HCT116 (cell line): Measurements from ENCODE around the gene ADD2. TPM values are rescaled to one million over a fixed set of nuclear protein-coding genes. Genes with fewer than 3 reads are reported as not detected.

Source experiments
- ATAC-seq: fragments of 200-7000 bp; cut with Tn5 transposase; 2 replicates; pipeline ENCODE4 v1.9.1; 2020; ENCODE audit warnings: mild to moderate bottlenecking, moderate library complexity
- BruUV-seq: library from RNA; stranded (reverse); fragments of 400-500 nt; replicated peaks from 2 replicates; lab custom pipeline; 2021; lab: Mats Ljungman, UMichigan
- CTCF ChIA-PET: fragments of 300-600 bp; sonication (Branson Sonifier 250); formaldehyde crosslinking; loops from one replicate; lab custom pipeline; 2021; ENCODE audit warnings: antibody characterized with exemption; lab: Charles Lee
- POLR2A ChIA-PET: fragments of 300-600, 350-600 bp; sonication (Branson Sonifier 250); formaldehyde crosslinking; loops from one replicate; lab custom pipeline; 2021; ENCODE audit warnings: antibody characterized with exemption; lab: Charles Lee
- RAD21 ChIA-PET, 2 experiments: fragments of 300-600 bp; sonication (Branson Sonifier 250); formaldehyde crosslinking; loops; one replicate each; lab custom pipeline; 2023; ENCODE audit warnings: low total read pairs in 2 of 2; ENCODE audit not compliant: uncharacterized antibody in 2 of 2, unreplicated experiment in 2 of 2, low non-redundant PET in 1 of 2; lab: Charles Lee
- DNase-seq: peaks from one replicate; pipeline ENCODE4 v3.0.0-alpha.2; 2010; ENCODE audit warnings: low read depth, low spot score
- H2AFZ ChIP-seq: fragments of 200-600 bp; shearing (Covaris generic), sonication (generic); 2 replicates; pipeline ENCODE4 v1.6.1; 2017; ENCODE audit warnings: low read depth, mixed run types, mixed read lengths, antibody characterized with exemption, low read length; ENCODE audit not compliant: poor library complexity, severe bottlenecking
- H3K27ac ChIP-seq: 2 replicates; pipeline ENCODE4 v1.5.1; 2012; ENCODE audit warnings: low read depth, low read length
- H3K27me3 ChIP-seq: fragments of 200-600 bp; sonication (generic); 2 replicates; pipeline ENCODE4 v1.6.1; 2016; ENCODE audit warnings: mixed run types, low read length, mixed read lengths; ENCODE audit not compliant: insufficient read depth
- H3K36me3 ChIP-seq, 2 experiments: fragments of 200-500 bp in 1 of 2; fragments of 200-600 bp in 1 of 2; sonication (Bioruptor generic) in 1 of 2; sonication (generic) in 1 of 2; 2 replicates each; pipeline versions ENCODE4 v1.5.1 to v1.6.1; 2014 to 2016; ENCODE audit warnings: low read length in 2 of 2, inconsistent platforms in 1 of 2, mixed read lengths in 1 of 2, mixed run types in 1 of 2; ENCODE audit not compliant: insufficient read depth in 2 of 2, control insufficient read depth in 1 of 2
- H3K4me1 ChIP-seq, 2 experiments: fragments of 200-600 bp in 1 of 2; sonication (generic) in 1 of 2; 2 replicates each; pipeline versions ENCODE4 v1.5.1 to v1.6.1; 2012 to 2017; ENCODE audit warnings: low read length in 2 of 2, inconsistent platforms in 1 of 2, mild to moderate bottlenecking in 1 of 2, mixed read lengths in 1 of 2, mixed run types in 1 of 2, moderate library complexity in 1 of 2; ENCODE audit not compliant: insufficient read depth in 2 of 2, control insufficient read depth in 1 of 2
- H3K4me2 ChIP-seq: fragments of 200-600 bp; sonication (generic); 2 replicates; pipeline ENCODE4 v1.6.1; 2017; ENCODE audit warnings: mixed run types, low read length, mixed read lengths
- H3K4me3 ChIP-seq, 2 experiments: fragments of 200-600 bp in 1 of 2; sonication (generic) in 1 of 2; replicated peaks in 1 of 2; 2 replicates each; pipeline ENCODE4 v1.5.1; 2011 to 2016; ENCODE audit warnings: low read length in 2 of 2, control low read depth in 1 of 2, low read depth in 1 of 2, mild to moderate bottlenecking in 1 of 2, mixed read lengths in 1 of 2, mixed run types in 1 of 2
- H3K79me2 ChIP-seq: fragments of 200-600 bp; sonication (generic); 2 replicates; pipeline ENCODE4 v1.6.1; 2017; ENCODE audit warnings: mild to moderate bottlenecking, mixed run types, low read length, moderate library complexity, mixed read lengths; ENCODE audit not compliant: insufficient read depth
- H3K9ac ChIP-seq: fragments of 200-600 bp; sonication (generic); 2 replicates; pipeline ENCODE4 v1.6.1; 2016; ENCODE audit warnings: low read length, mixed read lengths
- H3K9me2 ChIP-seq: fragments of 200-600 bp; sonication (generic), shearing (Covaris generic); 2 replicates; pipeline ENCODE4 v1.6.1; 2017; ENCODE audit warnings: mixed run types, mild to moderate bottlenecking, moderate library complexity; ENCODE audit not compliant: insufficient read depth
- H3K9me3 ChIP-seq, 2 experiments: fragments of 200-500 bp in 1 of 2; fragments of 200-600 bp in 1 of 2; sonication (Bioruptor generic) in 1 of 2; sonication (generic) in 1 of 2; 2 replicates each; pipeline ENCODE4 v1.6.1; 2014 to 2017; ENCODE audit warnings: low read length in 2 of 2, mixed read lengths in 2 of 2, inconsistent platforms in 1 of 2, low read depth in 1 of 2, mild to moderate bottlenecking in 1 of 2, mixed run types in 1 of 2, moderate library complexity in 1 of 2; ENCODE audit not compliant: control insufficient read depth in 1 of 2, insufficient read depth in 1 of 2
- H4K20me1 ChIP-seq: fragments of 200-600 bp; sonication (generic), shearing (Covaris generic); 2 replicates; pipeline ENCODE4 v1.6.1; 2017; ENCODE audit warnings: mixed run types, mild to moderate bottlenecking, moderate library complexity; ENCODE audit not compliant: insufficient read depth
- CEBPB ChIP-seq: IDR thresholded peaks from 2 replicates; pipeline ENCODE4 v1.6.1; 2012; ENCODE audit warnings: low read depth
- EGR1 ChIP-seq: IDR thresholded peaks from 2 replicates; pipeline ENCODE4 v1.6.1; 2012; ENCODE audit warnings: low read depth
- ELF1 ChIP-seq: IDR thresholded peaks from 2 replicates; pipeline ENCODE4 v1.6.1; 2012; ENCODE audit warnings: low read depth, borderline replicate concordance
- JUND ChIP-seq: IDR thresholded peaks from 2 replicates; pipeline ENCODE4 v1.6.1; 2012
- SIN3A ChIP-seq: IDR thresholded peaks from 2 replicates; pipeline ENCODE4 v1.6.1; 2012; ENCODE audit warnings: low read depth
- SP1 ChIP-seq: IDR thresholded peaks from 2 replicates; pipeline ENCODE4 v1.6.1; 2012; ENCODE audit warnings: low read depth
- SRF ChIP-seq: IDR thresholded peaks from 2 replicates; pipeline ENCODE4 v1.6.1; 2012; ENCODE audit warnings: low read depth
- YY1 ChIP-seq: IDR thresholded peaks from 2 replicates; pipeline ENCODE4 v1.6.1; 2011; ENCODE audit warnings: low read length, low read depth, moderate library complexity, mild to moderate bottlenecking; ENCODE audit not compliant: insufficient replicate concordance; ENCODE audit errors: extremely low read depth
- intact Hi-C: fragments of 100-400 bp; cut with micrococcal nuclease; formaldehyde crosslinking; loops from 2 replicates; pipeline ENCODE4 v1.10.0; 2022
- total RNA-seq: library from RNA; stranded (reverse); gene quantifications from one replicate; pipeline ENCODE4 v1.2.1, GENCODE V29; 2021; ENCODE audit not compliant: unreplicated experiment
- TF ChIP-seq, protein P1 (sequence below): IDR thresholded peaks from 2 replicates; pipeline ENCODE4 v1.6.1; 2011; ENCODE audit warnings: mild to moderate bottlenecking, low read length, moderate library complexity; ENCODE audit not compliant: insufficient replicate concordance; ENCODE audit errors: extremely low read depth
- TF ChIP-seq, protein P2 (sequence below): IDR thresholded peaks from 2 replicates; pipeline ENCODE4 v1.6.1; 2012

The ADD2 gene
- total RNA-seq, 1 experiment from 2014 or later = 0.15 TPM

DNA sequence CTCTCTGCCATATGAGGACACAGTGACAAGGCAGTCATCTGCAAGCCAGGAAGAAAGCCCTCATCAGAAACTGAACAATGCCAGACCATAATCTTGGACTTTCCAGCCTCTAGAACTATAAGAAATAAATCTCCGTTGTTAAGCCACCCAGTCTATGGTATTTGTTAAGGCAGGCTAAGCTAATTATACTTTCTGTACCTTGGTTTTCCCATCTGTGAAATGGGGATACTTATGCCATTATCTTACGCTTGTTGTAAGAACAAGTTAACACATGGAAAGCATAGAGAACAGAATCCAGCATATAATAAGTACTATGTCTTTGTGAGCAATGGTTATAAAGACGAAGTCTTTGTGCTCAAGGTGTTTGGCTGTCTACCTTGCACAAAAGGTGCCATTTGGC lies 8.3 kb upstream of the ADD2 start (continued):
- no peak for TF ChIP-seq SP1
- TF ChIP-seq, all 23 proteins: peak for 0

DNA sequence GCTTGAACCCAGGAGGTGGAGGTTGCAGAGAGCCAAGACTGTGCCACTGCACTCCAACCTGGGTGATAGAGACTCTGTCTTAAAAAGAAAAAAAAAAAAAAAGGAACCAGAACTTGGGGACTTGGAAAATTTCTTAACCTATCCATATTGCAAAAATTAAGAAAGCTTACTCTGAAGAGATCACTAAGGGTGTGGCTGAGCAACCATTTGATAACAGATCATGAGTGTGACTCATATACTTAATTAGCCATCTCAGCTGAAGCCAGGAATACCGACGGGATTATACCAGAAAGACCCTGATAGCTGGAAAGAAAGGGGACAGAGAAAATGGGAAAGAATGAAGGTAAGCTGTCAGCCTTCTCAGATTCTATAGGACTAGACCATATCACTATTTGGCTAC lies 7.1 kb upstream of the ADD2 start:
- H3K9me3 ChIP-seq = no peaks in the 10 kb centered on the region
- CTCF ChIA-PET = interaction anchor here (1.7 kb wide), 1 partner anchor 10 kb away, joined by 7 read pairs; no protein-coding TSS in a partner anchor
- TF ChIP-seq JUND (no peak), SP1 (no peak), YY1 (no peak), SIN3A (no peak), CEBPB (no peak), EGR1 (no peak), ELF1 (no peak), SRF (no peak)
- TF ChIP-seq, protein P1, sequence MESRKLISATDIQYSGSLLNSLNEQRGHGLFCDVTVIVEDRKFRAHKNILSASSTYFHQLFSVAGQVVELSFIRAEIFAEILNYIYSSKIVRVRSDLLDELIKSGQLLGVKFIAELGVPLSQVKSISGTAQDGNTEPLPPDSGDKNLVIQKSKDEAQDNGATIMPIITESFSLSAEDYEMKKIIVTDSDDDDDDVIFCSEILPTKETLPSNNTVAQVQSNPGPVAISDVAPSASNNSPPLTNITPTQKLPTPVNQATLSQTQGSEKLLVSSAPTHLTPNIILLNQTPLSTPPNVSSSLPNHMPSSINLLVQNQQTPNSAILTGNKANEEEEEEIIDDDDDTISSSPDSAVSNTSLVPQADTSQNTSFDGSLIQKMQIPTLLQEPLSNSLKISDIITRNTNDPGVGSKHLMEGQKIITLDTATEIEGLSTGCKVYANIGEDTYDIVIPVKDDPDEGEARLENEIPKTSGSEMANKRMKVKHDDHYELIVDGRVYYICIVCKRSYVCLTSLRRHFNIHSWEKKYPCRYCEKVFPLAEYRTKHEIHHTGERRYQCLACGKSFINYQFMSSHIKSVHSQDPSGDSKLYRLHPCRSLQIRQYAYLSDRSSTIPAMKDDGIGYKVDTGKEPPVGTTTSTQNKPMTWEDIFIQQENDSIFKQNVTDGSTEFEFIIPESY = no peak
- TF ChIP-seq, protein P2, sequence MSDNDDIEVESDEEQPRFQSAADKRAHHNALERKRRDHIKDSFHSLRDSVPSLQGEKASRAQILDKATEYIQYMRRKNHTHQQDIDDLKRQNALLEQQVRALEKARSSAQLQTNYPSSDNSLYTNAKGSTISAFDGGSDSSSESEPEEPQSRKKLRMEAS = no peak
- ATAC-seq (no peak), DNase-seq (no peak)
- H3K4me3 ChIP-seq = no peak overlapping the region
- RAD21 ChIA-PET = no interaction called here
- H3K79me2 ChIP-seq = no peaks in the 10 kb centered on the region
- H3K4me1 ChIP-seq = peaks cover 0 to 16% of the 10 kb centered on the region in 2 experiments; a peak in 3 of 4 replicates
- no peaks in the 10 kb centered on the region for H3K9me2 ChIP-seq
- BruUV-seq = no TSS peak
- no peak overlapping the region for H2AFZ ChIP-seq
- H4K20me1 ChIP-seq = no peaks in the 10 kb centered on the region
- no peak overlapping the region for H3K4me2 ChIP-seq
- POLR2A ChIA-PET = no interaction called here
- no peaks in the 10 kb centered on the region for H3K27me3 ChIP-seq
- intact Hi-C loops = no loop called here
- H3K27ac ChIP-seq = no peak overlapping the region
- no peaks in the 10 kb centered on the region for H3K36me3 ChIP-seq
- H3K9ac ChIP-seq = no peak overlapping the region
